Activated gamma-delta T cell treated with anti-CD3 and anti-CD28 coated beads, Interleukin-2, amount 50 U/mL, for 16 hours (primary cell): ENCODE measurements around the gene CCNI.
"Not testable (repeated sequence)": the region's sequence is repeated elsewhere in the genome, so short reads cannot be mapped to it uniquely, and the experiment has no call there.

Source experiments
- DNase-seq: peaks from one replicate; pipeline ENCODE4 v3.0.0-alpha.2; 2020; ENCODE audit warnings: low read depth

Gene CCNI

GRCh38 chr4:77039796-77040195 lies 36.0 kb downstream of the CCNI start:
- DNase-seq = no peak

- DNase-seq = no peak
These were observed 38.1 kb downstream of the CCNI start for GRCh38 chr4:77037736-77038135.

- DNase-seq = not testable (repeated sequence)
These were observed 38.6 kb downstream of the CCNI start for GRCh38 chr4:77037168-77037567.

GRCh38 chr4:77036206-77036605 lies 39.6 kb downstream of the CCNI start:
- no peak for DNase-seq

GRCh38 chr4:77035153-77035552 lies 40.6 kb downstream of the CCNI start:
- DNase-seq = no peak

GRCh38 chr4:77031544-77031943 lies 44.2 kb downstream of the CCNI start:
- no peak for DNase-seq

- not testable (repeated sequence) for DNase-seq
These were observed 46.0 kb downstream of the CCNI start for GRCh38 chr4:77029757-77030156.

GRCh38 chr4:77028246-77028645 lies 47.5 kb downstream of the CCNI start:
- DNase-seq = no peak

- no peak for DNase-seq
These were observed 49.5 kb downstream of the CCNI start for GRCh38 chr4:77026322-77026704.

GRCh38 chr4:77025643-77026321 lies 50.0 kb downstream of the CCNI start:
- DNase-seq = no peak

GRCh38 chr4:77023920-77024319 lies 51.9 kb downstream of the CCNI start:
- no peak for DNase-seq

GRCh38 chr4:77022560-77023179 lies 53.1 kb downstream of the CCNI start:
- DNase-seq = no peak

- no peak for DNase-seq
These were observed 54.1 kb downstream of the CCNI start for GRCh38 chr4:77021614-77022089.

GRCh38 chr4:77020017-77020416 lies 55.8 kb downstream of the CCNI start:
- no peak for DNase-seq

- DNase-seq = no peak
These were observed 60.4 kb downstream of the CCNI start for GRCh38 chr4:77015390-77015789.

- no peak for DNase-seq
These were observed 61.5 kb downstream of the CCNI start for GRCh38 chr4:77014256-77014655.

GRCh38 chr4:77012726-77013125 lies 63.1 kb downstream of the CCNI start:
- DNase-seq = no peak

- no peak for DNase-seq
These were observed 64.9 kb downstream of the CCNI start for GRCh38 chr4:77010841-77011354.

- DNase-seq = no peak
These were observed 66.2 kb downstream of the CCNI start for GRCh38 chr4:77009511-77010115.

GRCh38 chr4:77007358-77008230 lies 68.2 kb downstream of the CCNI start:
- DNase-seq = no peak

GRCh38 chr4:77006753-77007353 lies 68.9 kb downstream of the CCNI start:
- DNase-seq = no peak

GRCh38 chr4:77003400-77003799 lies 72.4 kb downstream of the CCNI start:
- no peak for DNase-seq
